ENCODE measurements around the gene P3H3.
A peak's percentile ranks its signal among the peaks of the same experiment; 100 is the strongest.

The P3H3 gene

GRCh38 chr12:6842075-6842474 lies 13.9 kb downstream of the P3H3 start:
- no peak for DNase-seq (ENCODE audit: low read depth in 2 of 3, low spot score in 1 of 3)

DNA sequence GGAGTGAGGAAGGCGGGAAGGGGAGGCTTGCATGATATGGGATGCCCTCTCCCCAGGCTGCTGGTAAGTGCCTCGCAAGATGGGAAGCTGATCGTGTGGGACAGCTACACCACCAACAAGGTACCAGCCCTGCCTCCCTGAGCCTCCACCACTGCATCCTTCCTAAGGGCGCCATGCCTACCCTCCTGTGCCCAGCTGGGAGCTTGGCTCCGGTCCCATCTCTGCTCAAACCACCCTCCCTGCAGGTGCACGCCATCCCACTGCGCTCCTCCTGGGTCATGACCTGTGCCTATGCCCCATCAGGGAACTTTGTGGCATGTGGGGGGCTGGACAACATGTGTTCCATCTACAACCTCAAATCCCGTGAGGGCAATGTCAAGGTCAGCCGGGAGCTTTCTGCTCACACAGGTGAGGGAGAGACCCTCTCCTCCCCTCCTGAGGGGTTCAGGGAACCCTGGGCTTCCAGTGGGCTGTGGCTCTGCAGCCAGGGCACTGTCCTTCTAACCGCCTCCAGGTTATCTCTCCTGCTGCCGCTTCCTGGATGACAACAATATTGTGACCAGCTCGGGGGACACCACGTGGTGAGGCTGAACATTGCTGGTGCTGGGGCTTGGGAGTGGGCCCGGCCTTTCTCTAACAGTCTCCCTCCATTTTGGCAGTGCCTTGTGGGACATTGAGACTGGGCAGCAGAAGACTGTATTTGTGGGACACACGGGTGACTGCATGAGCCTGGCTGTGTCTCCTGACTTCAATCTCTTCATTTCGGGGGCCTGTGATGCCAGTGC lies 15.1 kb downstream of the P3H3 start:
- DNase-seq (ENCODE audit: low read depth in 2 of 3, low spot score in 1 of 3): no peak

DNA sequence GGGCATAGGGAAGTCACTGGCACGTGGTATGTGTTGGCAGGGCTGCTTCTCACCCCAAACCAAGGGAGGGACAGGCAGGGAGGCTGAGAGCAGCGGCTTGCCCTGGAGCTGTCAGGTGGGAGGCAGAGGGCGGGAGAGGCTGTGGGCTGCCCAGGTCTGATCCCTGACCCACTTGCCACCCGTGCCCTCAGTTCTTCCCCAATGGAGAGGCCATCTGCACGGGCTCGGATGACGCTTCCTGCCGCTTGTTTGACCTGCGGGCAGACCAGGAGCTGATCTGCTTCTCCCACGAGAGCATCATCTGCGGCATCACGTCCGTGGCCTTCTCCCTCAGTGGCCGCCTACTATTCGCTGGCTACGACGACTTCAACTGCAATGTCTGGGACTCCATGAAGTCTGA lies 17.2 kb downstream of the P3H3 start:
- DNase-seq (ENCODE audit: low read depth in 2 of 3, low spot score in 1 of 3): no peak

- DNase-seq (ENCODE audit: low read depth in 2 of 3, low spot score in 1 of 3): no peak
Measured at GRCh38 chr12:6846316-6846869, 18.2 kb downstream of the P3H3 start.

GRCh38 chr12:6847676-6848075 lies 19.5 kb downstream of the P3H3 start:
- DNase-seq (ENCODE audit: low read depth in 2 of 3, low spot score in 1 of 3): no peak

DNA sequence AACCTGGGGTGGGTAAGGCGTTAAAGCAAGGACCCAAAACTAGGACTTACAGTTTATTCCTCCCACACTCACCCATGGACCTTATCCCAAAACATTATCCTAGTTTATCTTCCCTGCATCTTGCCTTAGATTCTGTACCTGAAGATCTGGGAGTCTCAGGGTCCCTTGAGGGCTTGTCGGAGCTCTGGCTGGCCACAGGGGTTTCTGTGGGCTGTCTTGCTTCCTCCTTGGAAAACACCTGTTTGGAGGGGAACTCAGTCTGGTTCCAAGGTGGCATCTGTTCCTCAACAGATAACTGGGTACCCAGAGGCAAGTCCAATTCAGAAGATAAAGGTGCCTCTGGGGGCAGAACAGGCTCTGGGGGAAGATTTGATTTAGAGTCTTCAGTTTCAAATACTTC lies 21.2 kb downstream of the P3H3 start:
- no peak for DNase-seq (ENCODE audit: low read depth in 2 of 3, low spot score in 1 of 3)

DNA sequence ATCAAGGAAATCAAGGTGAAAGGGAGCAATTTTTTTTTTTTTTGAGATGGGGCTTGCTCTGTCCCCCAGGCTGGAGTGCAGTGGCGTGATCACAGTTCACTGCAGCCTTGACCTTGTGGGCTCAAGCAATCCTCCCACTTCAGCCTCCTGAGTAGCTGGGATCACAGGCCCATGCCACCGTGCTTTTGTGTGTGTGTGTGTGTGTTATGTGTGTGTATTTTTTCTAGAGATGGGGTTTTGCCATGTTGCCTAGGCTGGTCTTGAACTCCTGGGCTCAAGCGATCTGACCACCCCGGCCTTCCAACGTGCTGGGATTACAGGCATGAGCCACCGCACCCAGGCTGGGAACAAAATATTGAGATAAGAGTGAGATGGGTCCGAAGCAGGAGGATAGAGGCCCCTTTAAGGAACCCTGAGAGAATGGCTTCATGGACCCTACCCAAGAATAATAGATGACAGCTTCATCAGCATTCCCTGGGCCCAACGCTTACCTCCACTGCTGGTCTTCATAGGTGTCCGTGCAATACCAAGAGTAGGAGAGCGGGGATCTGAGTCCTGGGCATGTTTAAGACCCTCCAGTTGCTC lies 21.9 kb downstream of the P3H3 start:
- no peak for DNase-seq (ENCODE audit: low read depth in 2 of 3, low spot score in 1 of 3)

DNA sequence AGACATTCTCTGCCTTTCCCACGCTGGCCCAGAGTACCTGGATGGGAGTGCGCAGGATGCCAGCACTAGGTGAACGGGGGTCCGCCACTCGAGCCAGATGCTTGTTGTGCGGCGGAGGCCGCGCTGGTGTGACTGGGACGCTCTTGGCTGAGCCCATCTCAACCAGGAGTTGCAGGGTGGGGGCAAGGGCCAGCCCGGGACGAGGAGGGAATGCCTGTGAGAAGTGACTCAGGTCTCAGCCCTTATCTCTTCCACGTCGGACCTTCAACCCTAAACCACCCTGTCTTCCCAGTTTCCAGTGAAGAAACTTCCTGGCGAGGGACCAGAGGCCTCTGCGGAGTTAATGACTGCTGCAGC lies 22.6 kb downstream of the P3H3 start:
- DNase-seq (ENCODE audit: low read depth in 2 of 3, low spot score in 1 of 3): no peak

DNA sequence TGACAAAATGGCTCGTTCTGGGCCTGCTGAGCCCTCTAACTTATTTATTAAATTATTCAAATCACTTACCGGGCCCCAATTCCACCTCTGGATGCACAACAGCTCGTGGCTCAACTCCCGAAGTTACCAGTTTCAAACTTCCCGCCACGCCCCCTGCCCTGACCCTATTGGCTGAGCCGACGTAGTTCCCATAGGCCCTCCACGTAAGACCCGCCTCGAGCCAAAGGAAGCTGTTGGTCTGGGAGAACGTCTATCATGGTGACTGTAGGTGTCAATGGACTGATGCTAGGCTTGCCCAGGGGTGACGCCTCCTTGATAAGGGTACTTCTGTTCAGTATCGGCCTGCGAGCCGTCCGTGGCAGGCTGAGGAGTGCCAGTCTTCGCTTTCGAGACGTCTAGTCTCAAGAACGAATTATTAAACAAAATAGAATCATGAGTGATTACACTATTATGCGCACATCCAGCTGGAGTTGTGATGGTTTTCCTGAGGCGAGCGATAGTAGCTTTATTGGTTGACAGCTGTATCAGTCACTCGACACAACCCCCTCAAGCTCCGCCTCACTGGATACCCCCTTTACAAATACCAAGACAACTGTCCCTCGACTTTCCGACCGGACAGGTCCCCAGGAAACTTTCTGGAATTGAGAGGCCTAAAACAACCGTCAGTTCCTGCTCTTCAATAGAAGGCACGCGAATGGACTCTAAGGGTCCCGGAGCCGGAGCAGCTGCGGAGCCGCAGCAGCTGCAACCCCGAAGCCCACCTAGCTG lies 23.1 kb downstream of the P3H3 start, which contains the start of gene CDCA3:
CDCA3 (minus strand) TSS at position 134 of the 768 bp plus-strand sequence. CDS start 334 bp downstream, outside the sequence.
- peak; percentile 94 to 95 (median 95) for DNase-seq (ENCODE audit: low read depth in 2 of 3, low spot score in 1 of 3)

- DNase-seq (ENCODE audit: low read depth in 2 of 3, low spot score in 1 of 3): peak; percentile 91 to 98 (median 97)
Measured at GRCh38 chr12:6851921-6852650, 23.9 kb downstream of the P3H3 start, which contains the start of gene USP5. USP5 (plus strand) TSS chr12:6852150; CDS start chr12:6852180, 30 bp downstream.

DNA sequence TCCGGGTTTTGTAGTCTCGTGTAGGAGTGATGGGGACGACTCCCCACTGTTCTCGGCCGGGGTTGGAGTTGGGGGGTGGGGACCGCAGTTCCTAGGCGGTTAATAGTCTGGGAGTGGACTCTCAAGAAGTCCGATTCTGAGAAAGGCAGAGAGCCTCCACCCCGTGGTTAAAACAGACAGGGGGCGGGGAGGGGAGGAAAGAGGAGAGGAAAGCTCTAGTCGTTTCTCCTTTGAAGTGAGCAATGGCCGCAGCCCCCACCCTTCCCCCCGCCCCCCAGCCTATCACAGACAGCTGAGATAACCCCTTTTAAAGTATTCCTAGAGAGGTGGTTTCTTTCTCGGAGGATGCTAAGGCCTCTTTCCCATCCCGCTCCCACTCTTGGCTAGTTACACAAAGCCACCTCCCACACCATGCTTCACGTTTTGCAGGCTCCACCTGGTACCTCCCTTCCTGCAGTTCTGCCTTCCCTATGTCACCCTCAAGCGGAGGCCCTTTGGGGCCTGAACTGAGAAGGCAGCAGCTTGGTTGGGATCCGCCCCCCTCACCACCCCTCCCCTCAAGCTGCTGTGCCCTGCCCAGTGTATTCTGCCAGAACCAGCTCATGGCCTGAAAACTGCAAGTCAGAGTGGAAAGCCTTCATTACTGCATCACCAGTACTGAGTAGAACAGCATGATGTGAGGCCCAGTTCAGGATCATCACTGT lies 24.6 kb downstream of the P3H3 start:
- peak; percentile 65 to 75 (median 72) for DNase-seq (ENCODE audit: low read depth in 2 of 3, low spot score in 1 of 3)

DNA sequence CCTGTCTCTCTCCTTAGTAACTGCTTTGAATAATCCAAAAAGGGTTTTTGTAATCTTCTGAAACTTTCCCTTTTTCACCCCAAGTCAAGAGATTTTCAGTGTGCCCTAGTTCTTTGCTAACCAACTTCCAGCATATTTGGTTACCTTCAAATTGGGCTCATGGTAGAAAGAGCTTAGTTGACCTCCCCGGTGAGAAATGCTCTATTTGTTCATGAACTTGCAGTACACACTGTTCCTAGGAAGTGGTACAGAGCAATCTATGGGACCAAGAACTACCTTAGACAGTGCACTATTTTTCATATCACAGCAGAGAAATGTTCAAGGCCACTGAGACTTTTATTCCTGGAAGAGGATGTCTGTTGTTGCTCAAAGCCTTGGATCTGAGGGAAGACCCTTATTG lies 25.4 kb downstream of the P3H3 start:
- DNase-seq (ENCODE audit: low read depth in 2 of 3, low spot score in 1 of 3): no peak

GRCh38 chr12:6854036-6854435 lies 25.8 kb downstream of the P3H3 start:
- DNase-seq (ENCODE audit: low read depth in 2 of 3, low spot score in 1 of 3): no peak

GRCh38 chr12:6855322-6855721 lies 27.1 kb downstream of the P3H3 start:
- DNase-seq (ENCODE audit: low read depth in 2 of 3, low spot score in 1 of 3): no peak

GRCh38 chr12:6858799-6859198 lies 30.6 kb downstream of the P3H3 start:
- no peak for DNase-seq (ENCODE audit: low read depth in 2 of 3, low spot score in 1 of 3)

DNA sequence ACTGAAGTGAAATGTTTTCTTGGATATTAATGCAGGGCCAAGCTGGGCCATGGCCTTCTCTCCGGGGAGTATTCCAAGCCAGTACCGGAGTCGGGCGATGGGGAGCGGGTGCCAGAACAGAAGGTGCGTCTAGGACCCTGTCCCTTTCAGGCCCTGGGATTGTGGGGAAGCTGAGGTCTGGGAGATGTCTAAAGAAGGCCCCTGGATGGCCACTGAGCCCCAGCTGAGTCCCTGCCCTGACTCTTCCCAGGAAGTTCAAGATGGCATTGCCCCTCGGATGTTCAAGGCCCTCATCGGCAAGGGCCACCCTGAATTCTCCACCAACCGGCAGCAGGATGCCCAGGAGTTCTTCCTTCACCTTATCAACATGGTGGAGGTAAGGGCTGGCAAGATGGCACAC lies 31.9 kb downstream of the P3H3 start:
- no peak for DNase-seq (ENCODE audit: low read depth in 2 of 3, low spot score in 1 of 3)

- DNase-seq (ENCODE audit: low read depth in 2 of 3, low spot score in 1 of 3): no peak
Measured at GRCh38 chr12:6860942-6861341, 32.7 kb downstream of the P3H3 start.

- DNase-seq (ENCODE audit: low read depth in 2 of 3, low spot score in 1 of 3): no peak
Measured at GRCh38 chr12:6861391-6861790, 33.2 kb downstream of the P3H3 start.

DNA sequence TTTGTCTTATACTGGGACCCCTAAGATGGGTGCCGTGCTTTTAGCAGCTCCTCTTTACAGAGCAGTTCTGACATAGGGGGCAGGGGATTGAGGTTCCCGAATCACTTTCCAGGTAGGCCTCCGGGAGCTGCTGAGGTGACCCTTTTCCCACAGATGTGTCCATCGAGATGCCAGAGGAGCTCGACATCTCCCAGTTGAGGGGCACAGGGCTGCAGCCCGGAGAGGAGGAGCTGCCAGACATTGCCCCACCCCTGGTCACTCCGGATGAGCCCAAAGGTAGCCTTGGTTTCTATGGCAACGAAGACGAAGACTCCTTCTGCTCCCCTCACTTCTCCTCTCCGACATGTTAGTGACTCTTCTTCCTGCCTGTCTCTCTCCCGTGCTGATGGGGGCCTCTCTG lies 34.8 kb downstream of the P3H3 start:
- no peak for DNase-seq (ENCODE audit: low read depth in 2 of 3, low spot score in 1 of 3)

- DNase-seq (ENCODE audit: low read depth in 2 of 3, low spot score in 1 of 3): no peak
Measured at GRCh38 chr12:6863586-6864321, 35.5 kb downstream of the P3H3 start.

Data from stimulated activated CD4-positive, alpha-beta T cell treated with anti-CD3 and anti-CD28 coated beads, Interleukin-12 subunit alpha, Interleukin-12 subunit beta, amount 100 ng/mL, for 48 hours (primary cell).